Loucy (cell line): Measurements from ENCODE around the gene ARMC9.

Experiments
- H2AFZ ChIP-seq: fragments of 200-600 bp; sonication (generic); 2 replicates; pipeline ENCODE4 v1.6.0; 2016; ENCODE audit warnings: antibody characterized with exemption, mild to moderate bottlenecking, low read length, moderate library complexity
- H3F3A ChIP-seq: fragments of 200-600 bp; 2 replicates; pipeline ENCODE4 v1.6.0; 2016; ENCODE audit warnings: antibody characterized with exemption, low read depth, mild to moderate bottlenecking
- H3K27me3 ChIP-seq: fragments of 200-600 bp; sonication (generic); 2 replicates; pipeline ENCODE4 v1.6.1; 2014; ENCODE audit warnings: low read length, mild to moderate bottlenecking; ENCODE audit not compliant: insufficient read depth, poor library complexity, severe bottlenecking
- H3K36me3 ChIP-seq: fragments of 200-600 bp; sonication (generic); 2 replicates; pipeline ENCODE4 v1.6.1; 2016; ENCODE audit warnings: low read length; ENCODE audit not compliant: insufficient read depth
- H3K4me1 ChIP-seq: fragments of 200-600 bp; sonication (generic); 2 replicates; pipeline ENCODE4 v1.5.1; 2014; ENCODE audit warnings: low read length, mild to moderate bottlenecking; ENCODE audit not compliant: insufficient read depth, poor library complexity, severe bottlenecking
- H3K4me2 ChIP-seq: fragments of 200-600 bp; sonication (generic); 2 replicates; pipeline ENCODE4 v1.6.0; 2014; ENCODE audit warnings: antibody characterized with exemption, low read length, low read depth, mild to moderate bottlenecking; ENCODE audit not compliant: poor library complexity, severe bottlenecking
- H3K4me3 ChIP-seq: fragments of 200-600 bp; sonication (generic); 2 replicates; pipeline ENCODE4 v1.5.1; 2014; ENCODE audit warnings: low read length, mild to moderate bottlenecking, mixed read lengths; ENCODE audit not compliant: poor library complexity, severe bottlenecking
- H3K79me2 ChIP-seq: fragments of 200-600 bp; sonication (generic); 2 replicates; pipeline ENCODE4 v1.6.1; 2014; ENCODE audit warnings: low read length; ENCODE audit not compliant: insufficient read depth
- H3K9ac ChIP-seq: fragments of 200-600 bp; sonication (generic); 2 replicates; pipeline ENCODE4 v1.6.0; 2014; ENCODE audit warnings: mild to moderate bottlenecking, low read depth, low read length, moderate library complexity; ENCODE audit not compliant: poor library complexity, severe bottlenecking
- H3K9me2 ChIP-seq: fragments of 200-600 bp; sonication (generic); replicated peaks from 2 replicates; pipeline ENCODE4 v1.6.1; 2016; ENCODE audit warnings: low read depth, low read length, mixed read lengths
- H3K9me3 ChIP-seq: fragments of 200-600 bp; sonication (generic); 2 replicates; pipeline ENCODE4 v1.6.1; 2014; ENCODE audit warnings: mild to moderate bottlenecking, antibody characterized with exemption, low read length, low read depth; ENCODE audit not compliant: insufficient read depth
- H4K20me1 ChIP-seq: fragments of 200-600 bp; sonication (generic); 2 replicates; pipeline ENCODE4 v1.6.0; 2014; ENCODE audit warnings: antibody characterized with exemption, low read length, mild to moderate bottlenecking; ENCODE audit not compliant: insufficient read depth, poor library complexity, severe bottlenecking
- EZH2phosphoT487 ChIP-seq: fragments of 200-600 bp; IDR thresholded peaks from 2 replicates; pipeline ENCODE4 v1.6.1; 2018; ENCODE audit warnings: antibody characterized with exemption, mild to moderate bottlenecking, moderate library complexity, borderline replicate concordance
- TF ChIP-seq, protein P1 (sequence below): fragments of 200-600 bp; sonication (generic); conservative IDR thresholded peaks from 2 replicates; pipeline ENCODE4 v1.5.1; 2014; ENCODE audit warnings: mild to moderate bottlenecking, antibody characterized with exemption, low read length

Gene ARMC9

DNA sequence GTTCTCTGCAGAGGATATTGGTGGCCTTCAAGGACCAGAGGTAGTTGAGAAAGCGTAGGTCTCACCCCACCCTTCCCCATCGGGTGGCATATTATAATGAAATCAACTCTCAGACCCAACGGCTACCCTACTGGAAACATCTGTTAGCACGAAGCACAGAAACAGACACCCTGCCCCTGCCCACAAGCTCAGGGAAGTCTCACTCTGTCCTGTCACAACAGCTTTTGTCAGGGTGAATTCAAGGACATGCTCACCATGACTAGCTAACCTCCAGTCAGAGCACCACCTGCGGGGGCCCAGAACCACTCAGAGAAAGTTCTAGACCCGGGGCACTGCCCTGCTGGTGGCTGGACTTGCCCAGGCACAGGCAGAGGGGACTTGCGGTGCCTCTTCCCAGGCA, 193.6 kb downstream of the ARMC9 start:
- H3F3A ChIP-seq: no peaks in the 10 kb centered on the region
- no peak for TF ChIP-seq EZH2phosphoT487
- TF ChIP-seq, protein P1, sequence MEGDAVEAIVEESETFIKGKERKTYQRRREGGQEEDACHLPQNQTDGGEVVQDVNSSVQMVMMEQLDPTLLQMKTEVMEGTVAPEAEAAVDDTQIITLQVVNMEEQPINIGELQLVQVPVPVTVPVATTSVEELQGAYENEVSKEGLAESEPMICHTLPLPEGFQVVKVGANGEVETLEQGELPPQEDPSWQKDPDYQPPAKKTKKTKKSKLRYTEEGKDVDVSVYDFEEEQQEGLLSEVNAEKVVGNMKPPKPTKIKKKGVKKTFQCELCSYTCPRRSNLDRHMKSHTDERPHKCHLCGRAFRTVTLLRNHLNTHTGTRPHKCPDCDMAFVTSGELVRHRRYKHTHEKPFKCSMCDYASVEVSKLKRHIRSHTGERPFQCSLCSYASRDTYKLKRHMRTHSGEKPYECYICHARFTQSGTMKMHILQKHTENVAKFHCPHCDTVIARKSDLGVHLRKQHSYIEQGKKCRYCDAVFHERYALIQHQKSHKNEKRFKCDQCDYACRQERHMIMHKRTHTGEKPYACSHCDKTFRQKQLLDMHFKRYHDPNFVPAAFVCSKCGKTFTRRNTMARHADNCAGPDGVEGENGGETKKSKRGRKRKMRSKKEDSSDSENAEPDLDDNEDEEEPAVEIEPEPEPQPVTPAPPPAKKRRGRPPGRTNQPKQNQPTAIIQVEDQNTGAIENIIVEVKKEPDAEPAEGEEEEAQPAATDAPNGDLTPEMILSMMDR: no peak
- H3K4me2 ChIP-seq: peak overlapping the region; percentile 83
- H3K9ac ChIP-seq: peak overlapping the region; percentile 83
- H3K79me2 ChIP-seq: peaks cover 3% of the 10 kb centered on the region; the same call in 1 of the 2 replicates
- no peaks in the 10 kb centered on the region for H3K27me3 ChIP-seq
- H3K4me1 ChIP-seq: peaks cover 71% of the 10 kb centered on the region
- H2AFZ ChIP-seq: no peak overlapping the region
- no peaks in the 10 kb centered on the region for H3K9me3 ChIP-seq
- no peaks in the 10 kb centered on the region for H3K36me3 ChIP-seq
- peak overlapping the region; percentile 13 for H3K4me3 ChIP-seq
- no peaks in the 10 kb centered on the region for H4K20me1 ChIP-seq
- H3K9me2 ChIP-seq: no peaks in the 10 kb centered on the region

DNA sequence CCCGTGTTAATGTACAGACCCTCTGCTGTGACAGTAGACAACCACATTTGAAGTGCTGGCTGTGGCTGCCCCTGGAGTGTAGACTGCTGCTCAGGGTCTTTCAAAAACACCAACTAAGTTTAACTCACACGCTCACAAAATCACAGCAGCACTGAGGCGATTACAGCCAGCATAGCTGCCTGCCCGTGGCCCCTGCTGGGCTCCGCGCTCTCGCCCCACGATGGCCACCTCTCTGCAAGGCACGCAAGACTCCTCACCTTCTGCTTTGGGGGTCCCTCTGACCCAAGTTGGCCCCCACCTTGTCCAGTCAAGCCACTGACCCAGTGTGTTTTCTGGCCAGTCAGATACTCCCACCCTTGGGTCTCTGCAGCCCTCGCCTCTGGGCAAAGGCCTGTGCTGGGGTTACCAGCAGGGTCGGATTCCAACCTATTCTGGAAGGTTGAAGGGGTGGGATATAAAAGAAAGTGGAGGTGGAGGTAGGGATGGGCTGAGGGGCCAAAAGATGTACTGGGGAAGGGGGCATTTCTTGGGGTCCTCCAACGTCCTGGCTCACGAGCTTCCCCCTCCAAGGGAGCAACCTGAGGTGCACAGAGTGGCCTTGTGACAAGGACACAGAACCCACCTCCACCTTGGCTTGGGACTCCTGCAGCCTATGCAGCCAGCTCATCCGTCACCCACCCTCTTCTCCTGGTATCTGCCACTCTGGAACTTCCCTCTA, 194.2 kb downstream of the ARMC9 start:
- Histone ChIP-seq H3K4me3 (peak overlapping the region; percentile 71), H3F3A (no peaks in the 10 kb centered on the region), H2AFZ (no peak overlapping the region), H3K9me3 (no peaks in the 10 kb centered on the region), H3K4me2 (peak overlapping the region; percentile 83), H3K4me1 (peaks cover 66% of the 10 kb centered on the region), H3K9me2 (no peaks in the 10 kb centered on the region), H4K20me1 (no peaks in the 10 kb centered on the region), H3K79me2 (peaks cover 3% of the 10 kb centered on the region; the same call in 1 of the 2 replicates), H3K36me3 (no peaks in the 10 kb centered on the region), H3K27me3 (no peaks in the 10 kb centered on the region), H3K9ac (peak overlapping the region; percentile 83)
- TF ChIP-seq EZH2phosphoT487: no peak
- TF ChIP-seq, protein P1: no peak

DNA sequence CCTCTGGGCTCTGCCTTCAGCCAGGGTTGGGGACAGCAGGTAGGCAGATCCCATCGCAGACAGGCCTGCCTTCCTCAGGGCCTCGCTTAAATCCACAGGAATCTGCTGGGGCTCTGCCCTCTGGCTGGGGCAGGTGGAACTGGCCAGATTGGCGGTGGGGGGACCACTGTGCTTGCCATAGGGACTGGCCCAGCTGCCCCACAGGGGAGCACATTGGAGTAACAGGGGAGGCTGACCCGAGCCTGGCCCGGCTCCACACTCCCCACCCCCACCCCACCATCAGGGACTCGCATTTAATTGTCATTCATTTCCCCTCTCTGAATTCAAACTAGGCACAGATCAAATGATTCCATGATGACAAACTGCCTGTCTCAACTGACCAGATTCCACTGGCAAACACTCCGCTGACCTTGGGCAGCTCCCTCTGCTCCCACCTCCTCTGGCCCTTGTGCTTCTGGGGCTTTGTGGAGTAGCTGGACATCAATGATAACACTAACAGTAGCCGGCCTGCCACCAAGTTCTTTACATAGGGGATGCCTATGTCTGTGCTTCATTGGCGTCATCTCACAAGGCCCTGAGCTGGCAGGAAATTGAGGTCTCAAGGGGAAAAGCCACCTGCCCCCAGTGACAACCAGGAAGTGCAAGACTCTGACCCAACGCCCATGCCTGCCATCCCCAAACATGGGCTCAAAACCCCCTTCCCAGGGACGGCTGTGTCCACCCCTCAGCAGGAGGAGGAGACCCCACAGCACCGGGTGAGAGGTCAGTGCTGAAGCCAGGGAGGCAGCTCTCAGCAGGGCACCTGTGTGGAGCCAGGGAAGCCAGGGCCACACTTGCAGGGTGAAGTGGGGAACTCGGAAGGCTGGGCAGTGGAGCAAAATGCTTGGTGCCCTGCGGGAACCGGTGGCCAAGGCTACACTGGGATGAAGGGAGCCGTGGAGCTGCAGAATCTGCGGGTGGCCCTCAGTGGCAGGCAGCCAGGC, 195.0 kb downstream of the ARMC9 start:
- Histone ChIP-seq H3K79me2 (peaks cover 3% of the 10 kb centered on the region; the same call in 1 of the 2 replicates), H4K20me1 (no peaks in the 10 kb centered on the region), H3K4me2 (peak overlapping the region; percentile 83), H3K9me3 (no peaks in the 10 kb centered on the region), H3K27me3 (no peaks in the 10 kb centered on the region), H3K4me1 (peaks cover 62% of the 10 kb centered on the region), H3F3A (no peaks in the 10 kb centered on the region), H3K9ac (peak overlapping the region; percentile 83), H3K4me3 (peak overlapping the region; percentile 71), H3K9me2 (no peaks in the 10 kb centered on the region), H2AFZ (peak overlapping the region; percentile 32; the same call in 1 of the 2 replicates), H3K36me3 (no peaks in the 10 kb centered on the region)
- TF ChIP-seq, protein P1: peak; percentile 52
- no peak for TF ChIP-seq EZH2phosphoT487
